Measurements from ENCODE around the gene SPATA13.

The SPATA13 gene

GRCh38 chr13:24141333-24141910 lies 19.1 kb upstream of the SPATA13 start:
- no peak for DNase-seq (ENCODE audit: low read depth)

- DNase-seq (ENCODE audit: low read depth) = no peak
Observed at GRCh38 chr13:24142453-24142852, 18.1 kb upstream of the SPATA13 start.

GRCh38 chr13:24142886-24143285 lies 17.6 kb upstream of the SPATA13 start:
- DNase-seq (ENCODE audit: low read depth) = no peak

- no peak for DNase-seq (ENCODE audit: low read depth)
Observed at GRCh38 chr13:24145240-24145639, 15.3 kb upstream of the SPATA13 start.

GRCh38 chr13:24145674-24146073 lies 14.8 kb upstream of the SPATA13 start:
- DNase-seq (ENCODE audit: low read depth) = no peak

GRCh38 chr13:24146961-24147569 lies 13.5 kb upstream of the SPATA13 start:
- DNase-seq (ENCODE audit: low read depth) = no peak

- no peak for DNase-seq (ENCODE audit: low read depth)
Observed at GRCh38 chr13:24147570-24147963, 13.0 kb upstream of the SPATA13 start.

- DNase-seq (ENCODE audit: low read depth) = no peak
Observed at GRCh38 chr13:24148414-24149235, 11.9 kb upstream of the SPATA13 start.

GRCh38 chr13:24149246-24150032 lies 11.1 kb upstream of the SPATA13 start:
- no peak for DNase-seq (ENCODE audit: low read depth)

- no peak for DNase-seq (ENCODE audit: low read depth)
Observed at GRCh38 chr13:24150572-24150971, 9.9 kb upstream of the SPATA13 start.

- DNase-seq (ENCODE audit: low read depth) = no peak
Observed at GRCh38 chr13:24151864-24152263, 8.7 kb upstream of the SPATA13 start.

GRCh38 chr13:24152292-24153214 lies 8.0 kb upstream of the SPATA13 start:
- DNase-seq (ENCODE audit: low read depth) = no peak

GRCh38 chr13:24153347-24153746 lies 7.2 kb upstream of the SPATA13 start:
- no peak for DNase-seq (ENCODE audit: low read depth)

- no peak for DNase-seq (ENCODE audit: low read depth)
Observed at GRCh38 chr13:24153979-24154701, 6.4 kb upstream of the SPATA13 start.

- no peak for DNase-seq (ENCODE audit: low read depth)
Observed at GRCh38 chr13:24159357-24159756, 1.2 kb upstream of the SPATA13 start.

- no peak for DNase-seq (ENCODE audit: low read depth)
Observed at GRCh38 chr13:24161010-24161775, 673 bp downstream of the SPATA13 start.

GRCh38 chr13:24161980-24162525 lies 1.5 kb downstream of the SPATA13 start:
- DNase-seq (ENCODE audit: low read depth) = no peak

- DNase-seq (ENCODE audit: low read depth) = no peak
Observed at GRCh38 chr13:24162604-24163003, 2.1 kb downstream of the SPATA13 start.

- no peak for DNase-seq (ENCODE audit: low read depth)
Observed at GRCh38 chr13:24165746-24166145, 5.2 kb downstream of the SPATA13 start.

GRCh38 chr13:24166561-24166960 lies 6.0 kb downstream of the SPATA13 start:
- DNase-seq (ENCODE audit: low read depth) = no peak

All from CMK (cell line).